NT2/D1 (cell line): ENCODE measurements around the gene ACSM5.
"Not testable (repeated sequence)": the region's sequence is repeated elsewhere in the genome, so short reads cannot be mapped to it uniquely, and the experiment has no call there.

Source experiments
- DNase-seq: peaks from one replicate; pipeline ENCODE4 v3.0.0-alpha.2; 2011; ENCODE audit warnings: low read depth, low spot score
- H3K27me3 ChIP-seq: 2 replicates; pipeline ENCODE4 v1.6.0; 2011; ENCODE audit warnings: mild to moderate bottlenecking; ENCODE audit not compliant: insufficient read length, insufficient read depth
- H3K36me3 ChIP-seq: 2 replicates; pipeline ENCODE4 v1.6.1; 2011; ENCODE audit warnings: mild to moderate bottlenecking, low read length, mixed read lengths; ENCODE audit not compliant: insufficient read depth, insufficient read length
- H3K4me1 ChIP-seq: 2 replicates; pipeline ENCODE4 v1.5.1; 2011; ENCODE audit not compliant: insufficient read depth, insufficient read length
- H3K4me3 ChIP-seq: 2 replicates; pipeline ENCODE4 v1.5.1; 2011; ENCODE audit warnings: low read depth; ENCODE audit not compliant: insufficient read length
- H3K9ac ChIP-seq: 2 replicates; pipeline ENCODE4 v1.6.0; 2011; ENCODE audit warnings: low read depth; ENCODE audit not compliant: insufficient read length
- H3K9me3 ChIP-seq: 2 replicates; pipeline ENCODE4 v1.5.1; 2011; ENCODE audit warnings: mild to moderate bottlenecking, low read length; ENCODE audit not compliant: insufficient read depth
- SUZ12 ChIP-seq: IDR thresholded peaks from 2 replicates; pipeline ENCODE4 v1.6.1; 2011; ENCODE audit not compliant: insufficient read length, insufficient read depth; ENCODE audit errors: extremely low read depth
- YY1 ChIP-seq: IDR thresholded peaks from 2 replicates; pipeline ENCODE4 v1.6.1; 2011; ENCODE audit not compliant: insufficient read length, insufficient read depth
- ZNF274 ChIP-seq: IDR thresholded peaks from 2 replicates; pipeline ENCODE4 v1.6.1; 2011; ENCODE audit warnings: mild to moderate bottlenecking, low read depth, low read length

The ACSM5 gene

GRCh38 chr16:20424129-20424866 lies 15.0 kb downstream of the ACSM5 start:
- no peaks in the 10 kb centered on the region for H3K4me1 ChIP-seq
- H3K27me3 ChIP-seq: no peaks in the 10 kb centered on the region
- H3K9ac ChIP-seq: no peak overlapping the region
- H3K4me3 ChIP-seq: no peak overlapping the region
- TF ChIP-seq ZNF274: no peak
- no peak for TF ChIP-seq SUZ12
- no peak for TF ChIP-seq YY1
- DNase-seq: no peak
- no peaks in the 10 kb centered on the region for H3K9me3 ChIP-seq
- no peaks in the 10 kb centered on the region for H3K36me3 ChIP-seq

- not testable (repeated sequence) for H3K9me3 ChIP-seq, H3K36me3 ChIP-seq, H3K4me1 ChIP-seq, H3K4me3 ChIP-seq, H3K9ac ChIP-seq, DNase-seq, H3K27me3 ChIP-seq
These were observed 18.1 kb downstream of the ACSM5 start for GRCh38 chr16:20427401-20427797.

GRCh38 chr16:20429499-20429898 lies 20.2 kb downstream of the ACSM5 start:
- DNase-seq, H3K4me1 ChIP-seq, H3K27me3 ChIP-seq, H3K9ac ChIP-seq, H3K36me3 ChIP-seq, H3K9me3 ChIP-seq, H3K4me3 ChIP-seq: not testable (repeated sequence)

- not testable (repeated sequence) for H3K36me3 ChIP-seq, H3K4me3 ChIP-seq, H3K9me3 ChIP-seq, H3K4me1 ChIP-seq, H3K27me3 ChIP-seq, DNase-seq, H3K9ac ChIP-seq
These were observed 21.1 kb downstream of the ACSM5 start for GRCh38 chr16:20430480-20430879.

GRCh38 chr16:20430948-20431347 lies 21.6 kb downstream of the ACSM5 start:
- Histone ChIP-seq H3K4me3 (no peak overlapping the region), H3K4me1 (no peaks in the 10 kb centered on the region), H3K36me3 (no peaks in the 10 kb centered on the region), H3K27me3 (no peaks in the 10 kb centered on the region), H3K9me3 (no peaks in the 10 kb centered on the region), H3K9ac (no peak overlapping the region)
- no peak for TF ChIP-seq ZNF274
- no peak for TF ChIP-seq SUZ12
- no peak for TF ChIP-seq YY1
- no peak for DNase-seq

- H3K27me3 ChIP-seq, H3K9me3 ChIP-seq: not testable (repeated sequence)
These were observed 29.6 kb downstream of the ACSM5 start for GRCh38 chr16:20438950-20439349.

GRCh38 chr16:20439820-20440231 lies 30.5 kb downstream of the ACSM5 start:
- not testable (repeated sequence) for DNase-seq, H3K4me3 ChIP-seq, H3K36me3 ChIP-seq, H3K9me3 ChIP-seq, H3K4me1 ChIP-seq, H3K27me3 ChIP-seq, H3K9ac ChIP-seq

More at GRCh38 chr16:20438950-20439349, 29.6 kb downstream of the ACSM5 start:
- not testable (repeated sequence) for DNase-seq, H3K4me1 ChIP-seq, H3K36me3 ChIP-seq, H3K9ac ChIP-seq, H3K4me3 ChIP-seq

- not testable (repeated sequence) for H3K27me3 ChIP-seq, H3K9me3 ChIP-seq, H3K36me3 ChIP-seq, H3K9ac ChIP-seq, DNase-seq, H3K4me3 ChIP-seq, H3K4me1 ChIP-seq
These were observed 31.4 kb downstream of the ACSM5 start for GRCh38 chr16:20440731-20441130.
